HG03066 (cell line): ENCODE results near the gene ZNF695.
"Not testable (repeated sequence)": the region's sequence is repeated elsewhere in the genome, so short reads cannot be mapped to it uniquely, and the experiment has no call there.

Experiments
- ATAC-seq: cut with Tn5 transposase; IDR thresholded peaks from one replicate; pipeline ENCODE4 v1.9.1; 2021; ENCODE audit warnings: low read depth; ENCODE audit not compliant: unreplicated experiment

The ZNF695 gene

GRCh38 chr1:247007511-247008405, at the start of gene ZNF695:
Gene ZNF695 (minus strand): TSS chr1:247008057. CDS start chr1:247007908, 149 bp downstream.
- peak; percentile 98 for ATAC-seq

- ATAC-seq: no peak
Measured at GRCh38 chr1:247056071-247056470, 48.2 kb upstream of the ZNF695 start.

- ATAC-seq: no peak
Measured at GRCh38 chr1:247054992-247055415, 47.1 kb upstream of the ZNF695 start.

GRCh38 chr1:247047702-247048101, 39.8 kb upstream of the ZNF695 start:
- no peak for ATAC-seq

- ATAC-seq: no peak
Measured at GRCh38 chr1:247047260-247047659, 39.4 kb upstream of the ZNF695 start.

- ATAC-seq: no peak
Measured at GRCh38 chr1:247043406-247043805, 35.5 kb upstream of the ZNF695 start.

- no peak for ATAC-seq
Measured at GRCh38 chr1:247037511-247038320, 29.9 kb upstream of the ZNF695 start.

DNA sequence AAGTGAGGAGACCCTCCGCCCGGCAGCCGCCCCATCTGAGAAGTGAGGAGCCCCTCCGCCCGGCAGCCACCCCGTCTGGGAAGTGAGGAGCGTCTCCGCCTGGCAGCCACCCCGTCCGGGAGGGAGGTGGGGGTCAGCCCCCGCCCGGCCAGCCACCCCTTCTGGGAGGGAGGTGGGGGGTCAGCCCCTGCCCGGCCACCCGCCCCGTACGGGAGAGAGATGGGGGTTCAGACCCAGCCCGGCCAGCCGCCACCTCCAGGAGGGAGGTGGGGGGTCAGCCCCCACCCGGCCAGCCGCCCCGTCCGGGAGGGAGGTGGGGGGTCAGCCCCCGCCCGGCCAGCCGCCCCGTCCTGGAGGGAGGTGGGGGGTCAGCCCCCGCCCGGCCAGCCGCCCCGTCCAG, 24.4 kb upstream of the ZNF695 start:
- not testable (repeated sequence) for ATAC-seq

DNA sequence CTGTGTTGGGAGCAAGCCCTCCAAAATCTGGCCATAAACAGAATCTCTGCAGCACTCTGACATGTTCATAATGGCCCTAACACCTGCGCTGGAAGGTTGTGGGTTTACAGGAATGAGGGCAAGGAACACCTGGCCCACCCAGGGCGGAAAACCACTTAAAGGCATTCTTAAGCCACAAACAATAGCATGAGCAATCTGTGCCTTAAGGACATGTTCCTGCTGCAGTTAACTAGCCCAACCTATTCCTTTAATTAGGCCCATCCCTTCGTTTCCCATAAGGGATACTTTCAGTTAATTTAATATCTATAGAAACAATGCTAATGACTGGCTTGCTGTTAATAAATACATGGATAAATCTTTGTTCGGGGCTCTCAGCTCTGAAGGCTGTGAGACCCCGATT, 16.8 kb upstream of the ZNF695 start:
- ATAC-seq: not testable (repeated sequence)

- ATAC-seq: no peak
Measured at GRCh38 chr1:247013391-247013790, 5.5 kb upstream of the ZNF695 start.

DNA sequence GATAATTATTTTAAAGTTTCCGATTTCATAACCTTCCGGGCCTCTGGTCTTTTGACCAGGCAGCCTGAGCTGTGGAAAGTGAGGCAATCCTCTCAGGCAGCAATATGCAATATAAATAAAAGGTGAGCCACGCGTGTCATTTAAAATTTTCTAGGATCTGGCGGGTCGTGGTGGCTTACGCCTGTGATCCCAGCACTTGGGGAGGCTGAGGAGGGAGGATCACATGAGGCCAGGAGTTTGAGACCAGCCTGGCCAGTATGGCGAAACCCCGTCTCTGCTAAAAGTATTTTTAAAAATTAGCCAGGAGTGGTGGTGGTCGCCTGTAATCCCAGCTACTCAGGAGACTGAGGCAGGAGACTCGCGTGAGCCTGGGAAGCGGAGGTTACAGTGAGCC, 546 bp upstream of the ZNF695 start:
- no peak for ATAC-seq

DNA sequence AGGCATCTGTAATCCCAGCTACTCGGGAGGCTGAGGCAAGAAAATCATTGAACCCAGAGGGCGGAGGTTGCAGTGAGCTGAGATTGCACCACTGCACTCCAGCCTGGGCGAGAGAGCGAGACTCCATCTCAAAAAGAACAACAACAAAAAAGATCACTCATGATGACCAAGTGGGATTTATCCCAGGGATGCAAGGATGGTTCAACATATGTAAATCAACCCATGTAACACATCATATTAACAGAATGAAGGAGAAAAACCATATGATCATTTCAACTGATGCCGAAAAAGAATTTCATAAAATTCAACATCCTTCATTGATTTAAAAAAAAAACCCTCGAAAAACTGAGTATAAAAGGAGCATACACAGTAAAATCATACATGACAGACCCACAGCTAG, 3.8 kb downstream of the ZNF695 start:
- ATAC-seq: not testable (repeated sequence)

- no peak for ATAC-seq
Measured at GRCh38 chr1:246989901-246990300, 18.0 kb downstream of the ZNF695 start.

DNA sequence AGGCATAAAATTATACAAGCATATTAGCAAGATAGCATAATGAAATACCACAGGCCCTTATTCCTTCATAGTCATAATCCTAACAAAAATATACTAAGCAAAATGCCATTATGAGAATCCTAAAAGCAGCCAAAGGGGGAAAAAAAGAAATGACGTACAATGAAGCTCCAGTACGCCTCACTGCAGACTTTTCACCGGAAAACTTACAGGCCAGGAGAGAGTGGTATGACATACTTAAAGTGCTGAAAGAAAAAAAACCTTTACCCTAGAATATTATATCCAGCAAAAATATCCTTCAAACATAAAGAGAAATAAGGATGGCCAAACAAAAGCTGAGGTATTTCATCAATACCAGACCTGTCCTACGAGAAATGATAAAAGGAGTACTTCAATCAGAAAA, 19.5 kb downstream of the ZNF695 start:
- no peak for ATAC-seq

GRCh38 chr1:246987083-246987690, 20.7 kb downstream of the ZNF695 start:
- no peak for ATAC-seq

DNA sequence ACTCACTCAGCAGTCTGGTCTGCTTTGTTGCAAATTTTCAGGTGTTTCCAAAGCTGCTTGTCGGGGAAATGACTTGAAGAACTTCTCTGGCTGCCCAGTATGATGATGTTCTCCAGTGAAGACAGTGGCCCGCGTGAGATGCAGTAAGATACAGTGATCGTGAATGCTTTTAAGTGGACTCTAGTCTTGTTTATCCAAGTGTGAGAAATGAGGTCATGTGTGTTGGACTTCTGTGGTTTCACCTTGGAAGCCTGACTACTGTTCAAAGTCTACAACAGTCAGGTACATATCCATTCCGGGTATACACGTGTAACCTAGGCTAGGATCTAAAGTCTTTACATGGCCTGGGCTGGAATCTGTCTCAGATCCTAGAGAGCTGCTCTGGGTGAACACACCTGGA, 29.1 kb downstream of the ZNF695 start:
- ATAC-seq: no peak

- ATAC-seq: no peak
Measured at GRCh38 chr1:246978281-246978680, 29.6 kb downstream of the ZNF695 start.

- ATAC-seq: no peak
Measured at GRCh38 chr1:246971969-246972368, 35.9 kb downstream of the ZNF695 start.

GRCh38 chr1:246971090-246971721, 36.7 kb downstream of the ZNF695 start:
- ATAC-seq: no peak

GRCh38 chr1:246969621-246970020, 38.2 kb downstream of the ZNF695 start:
- no peak for ATAC-seq

DNA sequence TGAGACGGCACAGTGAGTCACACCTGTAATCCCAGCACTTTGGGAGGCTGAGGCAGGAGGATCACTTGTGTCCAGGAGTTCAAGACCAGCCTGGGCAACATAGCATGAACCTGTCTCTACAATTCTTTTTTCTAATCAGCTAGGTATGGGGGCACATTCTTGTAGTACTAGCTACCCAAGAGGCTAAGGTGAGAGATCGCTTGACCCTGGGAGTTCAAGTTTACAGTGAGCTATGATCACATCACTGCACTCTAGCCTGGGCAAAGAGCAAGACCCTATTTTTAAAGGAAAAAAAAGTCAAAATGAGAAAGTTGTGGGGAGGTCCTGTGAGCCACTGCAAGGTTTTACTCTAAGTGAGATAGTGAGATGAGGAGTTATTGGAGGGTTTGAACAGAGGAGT, 41.4 kb downstream of the ZNF695 start:
- ATAC-seq: no peak
